HepG2 (cell line): ENCODE measurements around the gene RGR. TPM values are rescaled to one million over a fixed set of nuclear protein-coding genes. Genes with fewer than 3 reads are reported as not detected.

Experiments
- ATAC-seq: fragments of 200-7000 bp; cut with Tn5 transposase; 3 replicates; pipeline ENCODE4 v1.9.1; 2020; ENCODE audit warnings: mild to moderate bottlenecking, moderate library complexity
- BruUV-seq: library from RNA; stranded (reverse); fragments of 400-500 nt; replicated peaks from 2 replicates; lab custom pipeline; 2021; lab: Mats Ljungman, UMichigan
- CTCF ChIA-PET: fragments of 300-600 bp; formaldehyde crosslinking; extraction: SDS; loops from one replicate; lab custom pipeline; 2021; ENCODE audit warnings: low total read pairs, inconsistent platforms, low intra/inter-chr PET ratio; lab: Yijun Ruan, JAX
- POLR2A ChIA-PET: fragments of 350-600 bp; sonication (Branson Sonifier 250); formaldehyde crosslinking; loops from one replicate; lab custom pipeline; 2020; ENCODE audit warnings: antibody characterized with exemption, inconsistent platforms; lab: Yijun Ruan, JAX
- DNase-seq: peaks from one replicate; pipeline ENCODE4 v3.0.0-alpha.2; 2015; ENCODE audit warnings: low spot score
- FAIRE-seq: peaks from 3 replicates; lab custom pipeline; 2011; peaks lifted over from hg19 to GRCh38; lab: Jason Lieb, UNC
- H2AFZ ChIP-seq: one replicate; pipeline ENCODE4 v1.6.1; 2011; ENCODE audit warnings: low read length, inconsistent platforms
- H3K27ac ChIP-seq: fragments of 300-600 bp; 3 replicates; pipeline ENCODE4 v1.8.0; 2011; ENCODE audit warnings: mixed run types, mild to moderate bottlenecking, mixed read lengths, low read length, inconsistent platforms; ENCODE audit not compliant: insufficient read depth; ENCODE audit errors: extremely low read length
- H3K27me3 ChIP-seq, 2 experiments: fragments of 200-600 bp in 1 of 2; 2 replicates in 1 of 2; 3 replicates in 1 of 2; pipeline versions ENCODE4 v1.6.0 to v1.8.0; 2011; ENCODE audit warnings: low read length in 2 of 2, mild to moderate bottlenecking in 2 of 2, moderate library complexity in 2 of 2, inconsistent platforms in 1 of 2; ENCODE audit not compliant: insufficient read depth in 2 of 2, control insufficient read depth in 1 of 2
- H3K36me3 ChIP-seq, 2 experiments: fragments of 200-600 bp in 1 of 2; replicated peaks in 1 of 2; 2 replicates in 1 of 2; 3 replicates in 1 of 2; pipeline versions ENCODE4 v1.5.1 to v1.8.0; 2011; ENCODE audit warnings: low read length in 2 of 2, inconsistent platforms in 1 of 2; ENCODE audit not compliant: insufficient read depth in 2 of 2, control insufficient read depth in 1 of 2
- H3K4me1 ChIP-seq: 2 replicates; pipeline ENCODE4 v1.5.1; 2012; ENCODE audit warnings: low read length, inconsistent platforms; ENCODE audit not compliant: insufficient read depth
- H3K4me2 ChIP-seq: 2 replicates; pipeline ENCODE4 v1.6.0; 2011; ENCODE audit warnings: low read depth, low read length, inconsistent platforms
- H3K4me3 ChIP-seq, 3 experiments: fragments of 200-600 bp in 1 of 3; sonication (generic), shearing (Covaris generic) in 1 of 3; replicated peaks in 1 of 3; 2 replicates each; pipeline ENCODE4 v1.5.1; 2011 to 2016; ENCODE audit warnings: low read length in 3 of 3, inconsistent platforms in 2 of 3, low read depth in 2 of 3, mild to moderate bottlenecking in 2 of 3, control low read depth in 1 of 3, mixed read lengths in 1 of 3; ENCODE audit not compliant: insufficient read depth in 1 of 3
- H3K79me2 ChIP-seq: one replicate; pipeline ENCODE4 v1.6.1; 2011; ENCODE audit warnings: low read length, inconsistent platforms; ENCODE audit not compliant: insufficient read depth
- H3K9ac ChIP-seq: 2 replicates; pipeline ENCODE4 v1.6.0; 2011; ENCODE audit warnings: mild to moderate bottlenecking, low read depth, low read length, inconsistent platforms; ENCODE audit not compliant: insufficient read depth
- H3K9me3 ChIP-seq: 2 replicates; pipeline ENCODE4 v1.5.1; 2012; ENCODE audit warnings: mild to moderate bottlenecking, low read length
- H4K20me1 ChIP-seq: 2 replicates; pipeline ENCODE4 v1.6.0; 2011; ENCODE audit warnings: inconsistent platforms, mild to moderate bottlenecking, low read length, moderate library complexity; ENCODE audit not compliant: insufficient read depth
- GTF3A ChIP-seq: sonication (generic); formaldehyde crosslinking; conservative IDR thresholded peaks from 2 replicates; pipeline ENCODE4 v1.4.0; 2020; ENCODE audit warnings: mild to moderate bottlenecking, missing genetic modification reagents
- MAZ ChIP-seq, 2 experiments: sonication (generic) in 1 of 2; formaldehyde crosslinking in 1 of 2; IDR thresholded peaks; 2 replicates each; pipeline versions ENCODE4 v1.5.0 to v1.6.1; 2012 to 2020; ENCODE audit warnings: low read depth in 2 of 2, mild to moderate bottlenecking in 2 of 2, borderline replicate concordance in 1 of 2, improper control_type of control experiment in 1 of 2, low read length in 1 of 2, missing genetic modification reagents in 1 of 2, moderate library complexity in 1 of 2
- RCOR2 ChIP-seq: IDR thresholded peaks from 2 replicates; pipeline ENCODE4 v1.6.1; 2016; ENCODE audit warnings: missing biosample characterization, missing genetic modification reagents
- RFX1 ChIP-seq: fragments of 450-650 bp; IDR thresholded peaks from 2 replicates; pipeline ENCODE4 v1.6.1; 2017
- ZNF264 ChIP-seq: sonication (generic); formaldehyde crosslinking; IDR thresholded peaks from 2 replicates; pipeline ENCODE4 v1.4.0; 2020; ENCODE audit warnings: missing genetic modification reagents
- ZNF432 ChIP-seq: sonication (generic); formaldehyde crosslinking; IDR thresholded peaks from 2 replicates; pipeline ENCODE4 v1.5.0; 2020; ENCODE audit warnings: missing genetic modification reagents, mild to moderate bottlenecking, borderline replicate concordance
- WGBS: methylation state at CpG from one replicate; pipeline ENCODE4 v1.1.6; 2017; ENCODE audit warnings: low lambda C conversion rate; 5-methylcytosine and 5-hydroxymethylcytosine counted together
- in situ Hi-C: cut with HindIII; loops from 2 replicates; pipeline ENCODE4 v1.10.0; 2017; ENCODE audit warnings: low pct_unique_long_range_greater_than_20kb; ENCODE audit not compliant: extremely low pct_ligation_motif_present
- intact Hi-C: fragments of 100-400 bp; cut with micrococcal nuclease; formaldehyde crosslinking; loops from one replicate; pipeline ENCODE4 v1.10.0; 2022; ENCODE audit not compliant: unreplicated experiment
- polyA plus RNA-seq, 8 experiments: library from polyadenylated mRNA; depleted of rRNA in 3 of 8; stranded (reverse) in 7 of 8; unstranded in 1 of 8; fragments of >200 nt; fragmentation: Illumina TruSeq in 4 of 8; extraction: Trizol in 4 of 8; gene quantifications; 2 replicates each; pipeline versions ENCODE4 v1.2.1 to v1.2.3, GENCODE V29; 2011 to 2016; ENCODE audit warnings: low read depth in 4 of 8, missing spikeins in 1 of 8, mixed read lengths in 1 of 8; ENCODE audit not compliant: insufficient read depth in 1 of 8
- total RNA-seq, 5 experiments: library from RNA; depleted of rRNA; stranded (reverse); fragments of >200 nt; fragmentation: Illumina TruSeq; extraction: Trizol; gene quantifications; 2 replicates each; pipeline ENCODE4 v1.2.3, GENCODE V29; 2016; ENCODE audit warnings: low read depth in 1 of 5
- TF ChIP-seq, protein P1 (sequence below): sonication (generic); formaldehyde crosslinking; IDR thresholded peaks from 2 replicates; pipeline ENCODE4 v1.4.0; 2020; ENCODE audit warnings: missing genetic modification reagents
- TF ChIP-seq, protein P2 (sequence below): sonication (generic); formaldehyde crosslinking; IDR thresholded peaks from 2 replicates; pipeline ENCODE4 v1.4.0; 2020; ENCODE audit warnings: missing genetic modification reagents, borderline replicate concordance
- TF ChIP-seq, protein P3 (sequence below): sonication (generic); formaldehyde crosslinking; IDR thresholded peaks from 2 replicates; pipeline ENCODE4 v1.4.0; 2020; ENCODE audit warnings: mild to moderate bottlenecking, low read depth, missing genetic modification reagents

RGR gene
- total and polyA plus RNA-seq, 2 of the 13 experiments (the other 11 are each of a cell fraction or from before 2014, with no cell fraction given) = 0.69 to 0.71 TPM

DNA sequence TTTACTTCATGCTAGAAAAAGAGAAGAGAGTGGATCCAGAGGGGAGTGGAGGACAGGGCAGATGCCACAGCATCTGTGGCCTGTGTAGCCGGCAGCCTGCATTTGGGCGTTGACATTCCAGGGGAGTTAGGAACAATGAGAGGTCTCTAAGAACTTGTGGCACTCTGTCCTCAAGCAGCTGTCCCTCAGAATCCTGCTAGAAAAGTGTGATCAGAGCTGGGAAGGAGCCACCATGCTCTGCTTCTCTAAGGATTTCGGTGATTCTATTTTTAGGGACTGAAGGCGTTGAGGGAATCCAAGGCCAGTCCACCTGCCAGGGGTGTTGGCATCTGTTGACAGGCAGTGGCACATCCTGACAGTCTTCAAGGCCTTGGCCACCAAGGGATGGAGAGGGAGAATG, 27.1 kb upstream of the RGR start:
- Histone ChIP-seq H3K27ac (no peak overlapping the region), H3K9me3 (peaks cover 6% of the 10 kb centered on the region; the same call in 1 of the 2 replicates), H2AFZ (no peak overlapping the region), H3K4me3 (no peak overlapping the region), H4K20me1 (no peaks in the 10 kb centered on the region), H3K4me2 (no peak overlapping the region), H3K36me3 (no peaks in the 10 kb centered on the region), H3K9ac (no peak overlapping the region), H3K27me3 (no peaks in the 10 kb centered on the region), H3K79me2 (no peaks in the 10 kb centered on the region), H3K4me1 (no peaks in the 10 kb centered on the region)
- 31% methylated on average over 4 of the region's 4 CpGs for WGBS
- TF ChIP-seq, protein P1, sequence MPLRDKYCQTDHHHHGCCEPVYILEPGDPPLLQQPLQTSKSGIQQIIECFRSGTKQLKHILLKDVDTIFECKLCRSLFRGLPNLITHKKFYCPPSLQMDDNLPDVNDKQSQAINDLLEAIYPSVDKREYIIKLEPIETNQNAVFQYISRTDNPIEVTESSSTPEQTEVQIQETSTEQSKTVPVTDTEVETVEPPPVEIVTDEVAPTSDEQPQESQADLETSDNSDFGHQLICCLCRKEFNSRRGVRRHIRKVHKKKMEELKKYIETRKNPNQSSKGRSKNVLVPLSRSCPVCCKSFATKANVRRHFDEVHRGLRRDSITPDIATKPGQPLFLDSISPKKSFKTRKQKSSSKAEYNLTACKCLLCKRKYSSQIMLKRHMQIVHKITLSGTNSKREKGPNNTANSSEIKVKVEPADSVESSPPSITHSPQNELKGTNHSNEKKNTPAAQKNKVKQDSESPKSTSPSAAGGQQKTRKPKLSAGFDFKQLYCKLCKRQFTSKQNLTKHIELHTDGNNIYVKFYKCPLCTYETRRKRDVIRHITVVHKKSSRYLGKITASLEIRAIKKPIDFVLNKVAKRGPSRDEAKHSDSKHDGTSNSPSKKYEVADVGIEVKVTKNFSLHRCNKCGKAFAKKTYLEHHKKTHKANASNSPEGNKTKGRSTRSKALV = no peak
- TF ChIP-seq ZNF264 (no peak), GTF3A (CRISPR knock-in tag) (no peak), RCOR2 (CRISPR knock-in tag) (no peak), ZNF432 (CRISPR knock-in tag) (no peak), MAZ (IDR thresholded peaks at IDR 0.05; ENCODE audit: borderline replicate concordance, low read depth, low read length) (no peak), MAZ (CRISPR knock-in tag; IDR thresholded peaks at IDR 0.05; ENCODE audit: low read depth) (no peak), RFX1 (no peak)
- TF ChIP-seq, protein P2, sequence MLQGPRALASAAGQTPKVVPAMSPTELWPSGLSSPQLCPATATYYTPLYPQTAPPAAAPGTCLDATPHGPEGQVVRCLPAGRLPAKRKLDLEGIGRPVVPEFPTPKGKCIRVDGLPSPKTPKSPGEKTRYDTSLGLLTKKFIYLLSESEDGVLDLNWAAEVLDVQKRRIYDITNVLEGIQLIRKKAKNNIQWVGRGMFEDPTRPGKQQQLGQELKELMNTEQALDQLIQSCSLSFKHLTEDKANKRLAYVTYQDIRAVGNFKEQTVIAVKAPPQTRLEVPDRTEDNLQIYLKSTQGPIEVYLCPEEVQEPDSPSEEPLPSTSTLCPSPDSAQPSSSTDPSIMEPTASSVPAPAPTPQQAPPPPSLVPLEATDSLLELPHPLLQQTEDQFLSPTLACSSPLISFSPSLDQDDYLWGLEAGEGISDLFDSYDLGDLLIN (CRISPR knock-in tag) = no peak
- TF ChIP-seq, protein P3, sequence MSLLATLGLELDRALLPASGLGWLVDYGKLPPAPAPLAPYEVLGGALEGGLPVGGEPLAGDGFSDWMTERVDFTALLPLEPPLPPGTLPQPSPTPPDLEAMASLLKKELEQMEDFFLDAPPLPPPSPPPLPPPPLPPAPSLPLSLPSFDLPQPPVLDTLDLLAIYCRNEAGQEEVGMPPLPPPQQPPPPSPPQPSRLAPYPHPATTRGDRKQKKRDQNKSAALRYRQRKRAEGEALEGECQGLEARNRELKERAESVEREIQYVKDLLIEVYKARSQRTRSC (CRISPR knock-in tag) = no peak
- intact Hi-C loops (no loop called here), in situ Hi-C loops (no loop called here)
- CTCF ChIA-PET = no interaction called here
- DNase-seq (no peak), ATAC-seq (no peak), FAIRE-seq (no peak)
- no TSS peak for BruUV-seq
- POLR2A ChIA-PET = no interaction called here
